HepG2 (cell line): ENCODE results near the gene HBS1L. TPM values are rescaled to one million over a fixed set of nuclear protein-coding genes. Genes with fewer than 3 reads are reported as not detected.

Experiments
- ATAC-seq: fragments of 200-7000 bp; cut with Tn5 transposase; 3 replicates; pipeline ENCODE4 v1.9.1; 2020; ENCODE audit warnings: mild to moderate bottlenecking, moderate library complexity
- BruUV-seq: library from RNA; stranded (reverse); fragments of 400-500 nt; replicated peaks from 2 replicates; lab custom pipeline; 2021; lab: Mats Ljungman, UMichigan
- CTCF ChIA-PET: fragments of 300-600 bp; formaldehyde crosslinking; extraction: SDS; loops from one replicate; lab custom pipeline; 2021; ENCODE audit warnings: low total read pairs, inconsistent platforms, low intra/inter-chr PET ratio; lab: Yijun Ruan, JAX
- POLR2A ChIA-PET: fragments of 350-600 bp; sonication (Branson Sonifier 250); formaldehyde crosslinking; loops from one replicate; lab custom pipeline; 2020; ENCODE audit warnings: antibody characterized with exemption, inconsistent platforms; lab: Yijun Ruan, JAX
- DNase-seq: peaks from one replicate; pipeline ENCODE4 v3.0.0-alpha.2; 2015; ENCODE audit warnings: low spot score
- FAIRE-seq: peaks from 3 replicates; lab custom pipeline; 2011; peaks lifted over from hg19 to GRCh38; lab: Jason Lieb, UNC
- H2AFZ ChIP-seq: one replicate; pipeline ENCODE4 v1.6.1; 2011; ENCODE audit warnings: low read length, inconsistent platforms
- H3K27ac ChIP-seq: fragments of 300-600 bp; 3 replicates; pipeline ENCODE4 v1.8.0; 2011; ENCODE audit warnings: mixed run types, mild to moderate bottlenecking, mixed read lengths, low read length, inconsistent platforms; ENCODE audit not compliant: insufficient read depth; ENCODE audit errors: extremely low read length
- H3K27me3 ChIP-seq, 2 experiments: fragments of 200-600 bp in 1 of 2; 2 replicates in 1 of 2; 3 replicates in 1 of 2; pipeline versions ENCODE4 v1.6.0 to v1.8.0; 2011; ENCODE audit warnings: low read length in 2 of 2, mild to moderate bottlenecking in 2 of 2, moderate library complexity in 2 of 2, inconsistent platforms in 1 of 2; ENCODE audit not compliant: insufficient read depth in 2 of 2, control insufficient read depth in 1 of 2
- H3K36me3 ChIP-seq, 2 experiments: fragments of 200-600 bp in 1 of 2; replicated peaks in 1 of 2; 2 replicates in 1 of 2; 3 replicates in 1 of 2; pipeline versions ENCODE4 v1.5.1 to v1.8.0; 2011; ENCODE audit warnings: low read length in 2 of 2, inconsistent platforms in 1 of 2; ENCODE audit not compliant: insufficient read depth in 2 of 2, control insufficient read depth in 1 of 2
- H3K4me1 ChIP-seq: 2 replicates; pipeline ENCODE4 v1.5.1; 2012; ENCODE audit warnings: low read length, inconsistent platforms; ENCODE audit not compliant: insufficient read depth
- H3K4me2 ChIP-seq: 2 replicates; pipeline ENCODE4 v1.6.0; 2011; ENCODE audit warnings: low read depth, low read length, inconsistent platforms
- H3K4me3 ChIP-seq, 3 experiments: fragments of 200-600 bp in 1 of 3; sonication (generic), shearing (Covaris generic) in 1 of 3; replicated peaks in 1 of 3; 2 replicates each; pipeline ENCODE4 v1.5.1; 2011 to 2016; ENCODE audit warnings: low read length in 3 of 3, inconsistent platforms in 2 of 3, low read depth in 2 of 3, mild to moderate bottlenecking in 2 of 3, control low read depth in 1 of 3, mixed read lengths in 1 of 3; ENCODE audit not compliant: insufficient read depth in 1 of 3
- H3K79me2 ChIP-seq: one replicate; pipeline ENCODE4 v1.6.1; 2011; ENCODE audit warnings: low read length, inconsistent platforms; ENCODE audit not compliant: insufficient read depth
- H3K9ac ChIP-seq: 2 replicates; pipeline ENCODE4 v1.6.0; 2011; ENCODE audit warnings: mild to moderate bottlenecking, low read depth, low read length, inconsistent platforms; ENCODE audit not compliant: insufficient read depth
- H3K9me3 ChIP-seq: 2 replicates; pipeline ENCODE4 v1.5.1; 2012; ENCODE audit warnings: mild to moderate bottlenecking, low read length
- H4K20me1 ChIP-seq: 2 replicates; pipeline ENCODE4 v1.6.0; 2011; ENCODE audit warnings: inconsistent platforms, mild to moderate bottlenecking, low read length, moderate library complexity; ENCODE audit not compliant: insufficient read depth
- CEBPB ChIP-seq: IDR thresholded peaks from 2 replicates; pipeline ENCODE4 v1.6.1; 2011; ENCODE audit warnings: low read depth, low read length, improper control_type of control experiment, borderline replicate concordance
- GPN1 ChIP-seq: sonication (generic); formaldehyde crosslinking; IDR thresholded peaks from 2 replicates; pipeline ENCODE4 v1.5.1; 2020; ENCODE audit warnings: missing genetic modification reagents, borderline replicate concordance
- NFE2L2 ChIP-seq: fragments of 150-350 bp; IDR thresholded peaks from 2 replicates; pipeline ENCODE4 v1.6.1; 2014; ENCODE audit warnings: low read length
- SAP130 ChIP-seq: IDR thresholded peaks from 2 replicates; pipeline ENCODE4 v1.6.1; 2016; ENCODE audit warnings: low read depth
- TEAD3 ChIP-seq: optimal IDR thresholded peaks from 2 replicates; pipeline ENCODE3; 2016; ENCODE audit warnings: borderline replicate concordance
- ZBTB46 ChIP-seq: sonication (generic); formaldehyde crosslinking; IDR thresholded peaks from 2 replicates; pipeline ENCODE4 v1.4.0; 2020; ENCODE audit warnings: mild to moderate bottlenecking, missing genetic modification reagents, borderline replicate concordance
- ZIK1 ChIP-seq: sonication (generic); formaldehyde crosslinking; IDR thresholded peaks from 2 replicates; pipeline ENCODE4 v1.5.0; 2020; ENCODE audit warnings: mild to moderate bottlenecking, low read depth, missing genetic modification reagents, borderline replicate concordance
- ZNF142 ChIP-seq: sonication (generic); formaldehyde crosslinking; IDR thresholded peaks from 2 replicates; pipeline ENCODE4 v1.4.0; 2020; ENCODE audit warnings: missing genetic modification reagents
- ZNF768 ChIP-seq: sonication (generic); formaldehyde crosslinking; IDR thresholded peaks from 2 replicates; pipeline ENCODE4 v1.4.0; 2020; ENCODE audit warnings: missing genetic modification reagents
- WGBS: methylation state at CpG from one replicate; pipeline ENCODE4 v1.1.6; 2017; ENCODE audit warnings: low lambda C conversion rate; 5-methylcytosine and 5-hydroxymethylcytosine counted together
- in situ Hi-C: cut with HindIII; loops from 2 replicates; pipeline ENCODE4 v1.10.0; 2017; ENCODE audit warnings: low pct_unique_long_range_greater_than_20kb; ENCODE audit not compliant: extremely low pct_ligation_motif_present
- intact Hi-C: fragments of 100-400 bp; cut with micrococcal nuclease; formaldehyde crosslinking; loops from one replicate; pipeline ENCODE4 v1.10.0; 2022; ENCODE audit not compliant: unreplicated experiment
- polyA plus RNA-seq, 8 experiments: library from polyadenylated mRNA; depleted of rRNA in 3 of 8; stranded (reverse) in 7 of 8; unstranded in 1 of 8; fragments of >200 nt; fragmentation: Illumina TruSeq in 4 of 8; extraction: Trizol in 4 of 8; gene quantifications; 2 replicates each; pipeline versions ENCODE4 v1.2.1 to v1.2.3, GENCODE V29; 2011 to 2016; ENCODE audit warnings: low read depth in 4 of 8, missing spikeins in 1 of 8, mixed read lengths in 1 of 8; ENCODE audit not compliant: insufficient read depth in 1 of 8
- total RNA-seq, 5 experiments: library from RNA; depleted of rRNA; stranded (reverse); fragments of >200 nt; fragmentation: Illumina TruSeq; extraction: Trizol; gene quantifications; 2 replicates each; pipeline ENCODE4 v1.2.3, GENCODE V29; 2016; ENCODE audit warnings: low read depth in 1 of 5

HBS1L gene
- total and polyA plus RNA-seq, 2 of the 13 experiments (the other 11 are each of a cell fraction or from before 2014, with no cell fraction given): 44.1 to 138 TPM

GRCh38 chr6:134954272-134955000, 100.2 kb downstream of the HBS1L start:
- Histone ChIP-seq H3K4me2 (no peak overlapping the region), H3K27ac (no peak overlapping the region), H3K9me3 (no peaks in the 10 kb centered on the region), H3K79me2 (no peaks in the 10 kb centered on the region), H3K27me3 (no peaks in the 10 kb centered on the region), H2AFZ (no peak overlapping the region), H3K4me3 (no peak overlapping the region), H4K20me1 (no peaks in the 10 kb centered on the region), H3K4me1 (peaks cover 41% of the 10 kb centered on the region), H3K9ac (no peak overlapping the region), H3K36me3 (no peaks in the 10 kb centered on the region)
- DNase-seq (no peak), ATAC-seq (no peak), FAIRE-seq (no peak)
- intact Hi-C loops (no loop called here), in situ Hi-C loops (no loop called here)
- ChIA-PET POLR2A (no interaction called here), CTCF (no interaction called here)
- no TSS peak for BruUV-seq
- 66% methylated on average over 4 of the region's 4 CpGs for WGBS
- TF ChIP-seq ZNF768 (CRISPR knock-in tag): no peak
- TF ChIP-seq NFE2L2: peak; percentile 52; the same call in 1 of the 2 replicates
- TF ChIP-seq CEBPB: peak; percentile 28; the same call in 1 of the 2 replicates
- no peak for TF ChIP-seq GPN1

GRCh38 chr6:134951494-134952263, 102.9 kb downstream of the HBS1L start:
- no peaks in the 10 kb centered on the region for H3K27me3 ChIP-seq
- in situ Hi-C loops (no loop called here), intact Hi-C loops (no loop called here)
- peak overlapping the region; percentile 79 for H2AFZ ChIP-seq
- ChIA-PET CTCF (no interaction called here), POLR2A (no interaction called here)
- no TSS peak for BruUV-seq
- H3K36me3 ChIP-seq: no peaks in the 10 kb centered on the region
- H3K27ac ChIP-seq: peak overlapping the region; percentile 68
- peak overlapping the region; percentile 8 to 61 (median 27) for H3K4me3 ChIP-seq
- ATAC-seq (peak; percentile 81), FAIRE-seq (peak; percentile 71), DNase-seq (peak; percentile 78)
- H3K9me3 ChIP-seq: no peaks in the 10 kb centered on the region
- 23% methylated on average over 13 of the region's 13 CpGs for WGBS
- peak overlapping the region; percentile 93 for H3K4me2 ChIP-seq
- no peaks in the 10 kb centered on the region for H4K20me1 ChIP-seq
- H3K9ac ChIP-seq: peak overlapping the region; percentile 50
- H3K4me1 ChIP-seq: peaks cover 52% of the 10 kb centered on the region
- no peaks in the 10 kb centered on the region for H3K79me2 ChIP-seq
- TF ChIP-seq ZNF142 (CRISPR knock-in tag) (no peak), ZIK1 (no peak), SAP130 (CRISPR knock-in tag) (peak; percentile 24; the same call in 1 of the 2 replicates), TEAD3 (CRISPR knock-in tag) (peak; percentile 76), ZBTB46 (CRISPR knock-in tag) (no peak)
